GM12878 (cell line): ENCODE results near the gene PDE7B. TPM values are rescaled to one million over a fixed set of nuclear protein-coding genes. Genes with fewer than 3 reads are reported as not detected.

Source experiments
- ATAC-seq: fragments of 200-7000 bp; cut with Tn5 transposase; 3 replicates; pipeline ENCODE4 v1.9.1; 2020; ENCODE audit warnings: mild to moderate bottlenecking, moderate library complexity
- BruUV-seq: library from RNA; stranded (reverse); fragments of 400-500 nt; replicated peaks from 2 replicates; lab custom pipeline; 2021; lab: Mats Ljungman, UMichigan
- CTCF ChIA-PET: fragments of 300-600 bp; sonication (Branson Sonifier 250); formaldehyde crosslinking; extraction: SDS; loops from one replicate; lab custom pipeline; 2021; ENCODE audit warnings: inconsistent platforms; lab: Yijun Ruan, JAX
- POLR2A ChIA-PET: fragments of 350-600 bp; formaldehyde crosslinking; extraction: SDS; loops from one replicate; lab custom pipeline; 2021; ENCODE audit warnings: inconsistent platforms; lab: Charles Lee
- RAD21 ChIA-PET: fragments of 300-600 bp; sonication (Branson Sonifier 250); formaldehyde crosslinking; loops from one replicate; lab custom pipeline; 2023; ENCODE audit warnings: antibody characterized with exemption; ENCODE audit not compliant: unreplicated experiment; lab: Charles Lee
- SMC1A ChIA-PET: fragments of 300-600 bp; sonication (Branson Sonifier 250); formaldehyde crosslinking; loops from one replicate; lab custom pipeline; 2023; ENCODE audit not compliant: unreplicated experiment, uncharacterized antibody; lab: Charles Lee
- DNase-seq: peaks from one replicate; pipeline ENCODE4 v3.0.0-alpha.2; 2011; ENCODE audit warnings: low read depth, low spot score
- FAIRE-seq: peaks from 3 replicates; lab custom pipeline; 2011; peaks lifted over from hg19 to GRCh38; lab: Jason Lieb, UNC
- H2AFZ ChIP-seq: 2 replicates; pipeline ENCODE4 v1.6.0; 2011; ENCODE audit warnings: low read depth, low read length, control low read depth; ENCODE audit not compliant: control insufficient read depth
- H3K27ac ChIP-seq: 2 replicates; pipeline ENCODE4 v1.5.1; 2011; ENCODE audit warnings: control low read depth; ENCODE audit not compliant: control insufficient read depth, insufficient read depth
- H3K27me3 ChIP-seq, 2 experiments: replicated peaks in 1 of 2; 2 replicates each; pipeline versions ENCODE4 v1.6.0 to v1.6.1; 2011; ENCODE audit warnings: low read length in 1 of 2; ENCODE audit not compliant: control insufficient read depth in 2 of 2, insufficient read depth in 2 of 2
- H3K36me3 ChIP-seq, 2 experiments: 2 replicates each; pipeline ENCODE4 v1.5.1; 2011; ENCODE audit warnings: low read length in 1 of 2; ENCODE audit not compliant: control insufficient read depth in 2 of 2, insufficient read depth in 2 of 2
- H3K4me1 ChIP-seq: 2 replicates; pipeline ENCODE4 v1.6.1; 2011; ENCODE audit warnings: mild to moderate bottlenecking, low read length, moderate library complexity, mixed read lengths; ENCODE audit not compliant: control insufficient read depth, insufficient read depth
- H3K4me2 ChIP-seq: 2 replicates; pipeline ENCODE4 v1.6.0; 2011; ENCODE audit warnings: control low read depth; ENCODE audit not compliant: control insufficient read depth, insufficient read depth
- H3K4me3 ChIP-seq: fragments of 200-600 bp; sonication (generic); 2 replicates; pipeline ENCODE4 v1.5.1; 2016
- H3K79me2 ChIP-seq: 2 replicates; pipeline ENCODE4 v1.6.0; 2011; ENCODE audit warnings: low read length; ENCODE audit not compliant: control insufficient read depth, insufficient read depth
- H3K9ac ChIP-seq: 2 replicates; pipeline ENCODE4 v1.8.0; 2011; ENCODE audit warnings: low read length, control low read depth, mixed read lengths; ENCODE audit not compliant: control insufficient read depth, insufficient read depth
- H3K9me3 ChIP-seq: replicated peaks from 3 replicates; pipeline ENCODE4 v1.5.1; 2011; ENCODE audit warnings: mild to moderate bottlenecking, low read length; ENCODE audit not compliant: control insufficient read depth, insufficient read depth
- H4K20me1 ChIP-seq: 2 replicates; pipeline ENCODE4 v1.6.0; 2011; ENCODE audit not compliant: control insufficient read depth, insufficient read depth
- EGR1 ChIP-seq, 2 experiments: IDR thresholded peaks; 1 replicate in 1 of 2; 2 replicates in 1 of 2; pipeline ENCODE4 v1.6.1; 2011 to 2012; ENCODE audit warnings: low read depth in 2 of 2, low read length in 2 of 2, borderline replicate concordance in 1 of 2, mild to moderate bottlenecking in 1 of 2, moderate library complexity in 1 of 2
- PML ChIP-seq: IDR thresholded peaks from 2 replicates; pipeline ENCODE4 v1.6.1; 2012; ENCODE audit warnings: low read length, inconsistent platforms
- RFX5 ChIP-seq: IDR thresholded peaks from 2 replicates; pipeline ENCODE4 v1.6.1; 2011; ENCODE audit warnings: low read depth, low read length, improper control_type of control experiment
- SREBF1 ChIP-seq: IDR thresholded peaks from 2 replicates; pipeline ENCODE4 v1.6.1; 2012; ENCODE audit warnings: mild to moderate bottlenecking, low read length
- WGBS: methylation state at CpG from one replicate; pipeline ENCODE4 v1.1.6; 2016; ENCODE audit warnings: low lambda C conversion rate; ENCODE audit not compliant: insufficient replicate concordance, insufficient coverage; ENCODE audit errors: missing lambda C conversion rate; 5-methylcytosine and 5-hydroxymethylcytosine counted together
- in situ Hi-C: fragments of 300-500 bp; cut with MboI; formaldehyde crosslinking; loops from 9 replicates; pipeline ENCODE4 v1.14.3; 2018; ENCODE audit warnings: mixed read lengths
- intact Hi-C: fragments of 100-400 bp; cut with micrococcal nuclease; formaldehyde crosslinking; loops from one replicate; pipeline ENCODE4 v1.14.2; 2022; ENCODE audit not compliant: unreplicated experiment
- polyA plus RNA-seq, 11 experiments: library from polyadenylated mRNA; depleted of rRNA in 4 of 11; unstranded in 6 of 11; stranded (reverse) in 5 of 11; fragments of >200 nt; fragmentation: Nextera tagmentation in 4 of 11; fragmentation: Illumina TruSeq in 1 of 11; extraction: Ambion mirVana in 4 of 11; extraction: Trizol in 1 of 11; gene quantifications; 1 replicate in 1 of 11; 2 replicates in 10 of 11; pipeline versions ENCODE4 v1.2.1 to v1.2.3, GENCODE V29; 2011 to 2016; ENCODE audit warnings: inconsistent platforms in 2 of 11, missing spikeins in 2 of 11, low read depth in 1 of 11
- total RNA-seq, 4 experiments: library from RNA; depleted of rRNA in 3 of 4; stranded (reverse); fragments of >200 nt in 3 of 4; fragmentation: Illumina TruSeq in 1 of 4; extraction: Trizol in 1 of 4; gene quantifications; 2 replicates each; pipeline versions ENCODE4 v1.2.1 to v1.2.3, GENCODE V29; 2013 to 2021
- TF ChIP-seq, protein P1 (sequence below): fragments of 450-650 bp; IDR thresholded peaks from 2 replicates; pipeline ENCODE4 v1.6.1; 2017; ENCODE audit warnings: antibody characterized with exemption, mild to moderate bottlenecking, moderate library complexity
- TF ChIP-seq, protein P2 (sequence below): fragments of 450-650 bp; IDR thresholded peaks from 2 replicates; pipeline ENCODE4 v1.6.1; 2017; ENCODE audit warnings: mild to moderate bottlenecking

Gene PDE7B
- total and polyA plus RNA-seq, 10 of the 15 experiments (the other 5 are each of a cell fraction or from before 2014, with no cell fraction given): not detected

DNA sequence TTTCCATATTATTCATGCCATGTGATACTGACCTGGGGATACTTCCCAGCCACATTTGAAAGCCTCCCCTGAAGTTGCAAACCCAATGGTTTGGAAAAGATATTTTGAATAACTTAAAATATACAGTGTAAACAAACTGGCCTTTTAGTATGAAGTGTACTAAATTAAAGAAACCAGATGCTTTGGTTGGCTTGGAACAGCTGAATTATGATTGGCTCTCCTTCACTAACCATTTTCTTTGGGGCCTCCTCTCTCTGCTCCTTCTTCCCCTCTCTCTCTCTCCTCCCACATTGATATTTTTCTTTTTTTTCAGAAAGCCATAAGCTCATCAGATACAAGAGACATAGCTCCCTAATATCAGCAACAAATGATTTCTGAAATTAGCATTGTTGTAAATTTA, 232.0 kb downstream of the PDE7B start (continued):
- TF ChIP-seq EGR1 (IDR thresholded peaks at IDR 0.05; ENCODE audit: borderline replicate concordance in 1 of 2, low read depth in 2 of 2, low read length in 2 of 2) (no peak), RFX5 (no peak)
- TF ChIP-seq, protein P1, sequence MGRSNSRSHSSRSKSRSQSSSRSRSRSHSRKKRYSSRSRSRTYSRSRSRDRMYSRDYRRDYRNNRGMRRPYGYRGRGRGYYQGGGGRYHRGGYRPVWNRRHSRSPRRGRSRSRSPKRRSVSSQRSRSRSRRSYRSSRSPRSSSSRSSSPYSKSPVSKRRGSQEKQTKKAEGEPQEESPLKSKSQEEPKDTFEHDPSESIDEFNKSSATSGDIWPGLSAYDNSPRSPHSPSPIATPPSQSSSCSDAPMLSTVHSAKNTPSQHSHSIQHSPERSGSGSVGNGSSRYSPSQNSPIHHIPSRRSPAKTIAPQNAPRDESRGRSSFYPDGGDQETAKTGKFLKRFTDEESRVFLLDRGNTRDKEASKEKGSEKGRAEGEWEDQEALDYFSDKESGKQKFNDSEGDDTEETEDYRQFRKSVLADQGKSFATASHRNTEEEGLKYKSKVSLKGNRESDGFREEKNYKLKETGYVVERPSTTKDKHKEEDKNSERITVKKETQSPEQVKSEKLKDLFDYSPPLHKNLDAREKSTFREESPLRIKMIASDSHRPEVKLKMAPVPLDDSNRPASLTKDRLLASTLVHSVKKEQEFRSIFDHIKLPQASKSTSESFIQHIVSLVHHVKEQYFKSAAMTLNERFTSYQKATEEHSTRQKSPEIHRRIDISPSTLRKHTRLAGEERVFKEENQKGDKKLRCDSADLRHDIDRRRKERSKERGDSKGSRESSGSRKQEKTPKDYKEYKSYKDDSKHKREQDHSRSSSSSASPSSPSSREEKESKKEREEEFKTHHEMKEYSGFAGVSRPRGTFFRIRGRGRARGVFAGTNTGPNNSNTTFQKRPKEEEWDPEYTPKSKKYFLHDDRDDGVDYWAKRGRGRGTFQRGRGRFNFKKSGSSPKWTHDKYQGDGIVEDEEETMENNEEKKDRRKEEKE: no peak

DNA sequence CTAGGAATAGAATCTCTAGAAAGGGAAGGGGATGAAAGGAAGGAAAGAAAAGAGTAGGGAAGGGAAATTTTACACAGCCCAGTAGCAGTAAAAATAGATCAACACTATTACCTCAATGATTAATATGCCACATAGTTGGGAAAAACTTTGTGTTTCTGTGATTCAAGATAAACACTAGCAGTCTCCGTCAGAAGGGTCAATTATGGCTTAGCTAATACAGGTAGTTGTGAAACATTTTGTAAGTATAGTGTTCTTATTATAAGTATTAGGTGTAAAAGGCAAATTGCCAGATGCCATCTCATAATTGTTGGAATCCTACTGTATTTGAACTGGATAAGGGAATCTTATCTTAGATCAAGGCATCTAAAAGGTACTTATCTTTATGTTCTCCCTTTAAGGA, 232.9 kb downstream of the PDE7B start:
- ChIA-PET RAD21 (no interaction called here), CTCF (no interaction called here)
- WGBS: 6% methylated on average over 1 of the region's 1 CpG

More for the DNA sequence above, 232.9 kb downstream of the PDE7B start:
- no TSS peak for BruUV-seq
- Histone ChIP-seq H3K4me1 (no peaks in the 10 kb centered on the region), H3K9me3 (no peaks in the 10 kb centered on the region), H3K79me2 (no peaks in the 10 kb centered on the region), H2AFZ (no peak overlapping the region), H4K20me1 (no peaks in the 10 kb centered on the region), H3K27me3 (no peaks in the 10 kb centered on the region), H3K36me3 (no peaks in the 10 kb centered on the region), H3K27ac (no peak overlapping the region), H3K9ac (no peak overlapping the region), H3K4me2 (no peak overlapping the region), H3K4me3 (no peak overlapping the region)
- no peak for FAIRE-seq
- in situ Hi-C loops (no loop called here), intact Hi-C loops (no loop called here)
- ChIA-PET SMC1A (no interaction called here), POLR2A (no interaction called here)
- no peak for TF ChIP-seq PML
- TF ChIP-seq SREBF1: no peak
- TF ChIP-seq, protein P2, sequence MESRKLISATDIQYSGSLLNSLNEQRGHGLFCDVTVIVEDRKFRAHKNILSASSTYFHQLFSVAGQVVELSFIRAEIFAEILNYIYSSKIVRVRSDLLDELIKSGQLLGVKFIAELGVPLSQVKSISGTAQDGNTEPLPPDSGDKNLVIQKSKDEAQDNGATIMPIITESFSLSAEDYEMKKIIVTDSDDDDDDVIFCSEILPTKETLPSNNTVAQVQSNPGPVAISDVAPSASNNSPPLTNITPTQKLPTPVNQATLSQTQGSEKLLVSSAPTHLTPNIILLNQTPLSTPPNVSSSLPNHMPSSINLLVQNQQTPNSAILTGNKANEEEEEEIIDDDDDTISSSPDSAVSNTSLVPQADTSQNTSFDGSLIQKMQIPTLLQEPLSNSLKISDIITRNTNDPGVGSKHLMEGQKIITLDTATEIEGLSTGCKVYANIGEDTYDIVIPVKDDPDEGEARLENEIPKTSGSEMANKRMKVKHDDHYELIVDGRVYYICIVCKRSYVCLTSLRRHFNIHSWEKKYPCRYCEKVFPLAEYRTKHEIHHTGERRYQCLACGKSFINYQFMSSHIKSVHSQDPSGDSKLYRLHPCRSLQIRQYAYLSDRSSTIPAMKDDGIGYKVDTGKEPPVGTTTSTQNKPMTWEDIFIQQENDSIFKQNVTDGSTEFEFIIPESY: no peak
- no peak for DNase-seq
- ATAC-seq: no peak
